ENCODE measurements around the gene CUL4A. TPM values are rescaled to one million over a fixed set of nuclear protein-coding genes. Genes with fewer than 3 reads are reported as not detected.
A peak's percentile ranks its signal among the peaks of the same experiment; 100 is the strongest.

The CUL4A gene
- total and polyA plus RNA-seq, 7 donors: 75.4 to 180 (median 135) TPM

- intact Hi-C loops (cut with DNase I): no loop called here
- no peak overlapping the region for H3K27ac ChIP-seq
- H3K9me3 ChIP-seq: no peaks in the 10 kb centered on the region
- WGBS, 3 donors: 88 to 89% (median 88%) methylated on average over 7 of the region's 7 CpGs
- H3K36me3 ChIP-seq (ENCODE audit: insufficient read depth in 1 of 2, low read depth in 1 of 2): peaks cover 3 to 100% of the 10 kb centered on the region in 2 donors
- peaks cover 7% of the 10 kb centered on the region for H3K4me1 ChIP-seq
- no peaks in the 10 kb centered on the region for H3K27me3 ChIP-seq (ENCODE audit: insufficient read depth in 3 of 3, low read length in 2 of 3)
- TF ChIP-seq CTCF (IDR thresholded peaks at IDR 0.05): no peak
- no peak overlapping the region for H3K4me3 ChIP-seq
- ATAC-seq (no peak), DNase-seq (no peak)
Observed at GRCh38 chr13:113225515-113225914, 16.1 kb downstream of the CUL4A start.

GRCh38 chr13:113226873-113227450 is 17.5 kb downstream of the CUL4A start:
- no peak overlapping the region for H3K4me3 ChIP-seq
- WGBS, 3 donors: 91 to 94% (median 93%) methylated on average over 7 of the region's 7 CpGs
- H3K9me3 ChIP-seq: no peaks in the 10 kb centered on the region
- H3K4me1 ChIP-seq: no peaks in the 10 kb centered on the region
- H3K27ac ChIP-seq: no peak overlapping the region
- ATAC-seq (peak in 1 of 4 donors; percentile 15), DNase-seq (no peak)
- TF ChIP-seq CTCF (IDR thresholded peaks at IDR 0.05): no peak
- H3K27me3 ChIP-seq (ENCODE audit: insufficient read depth in 3 of 3, low read length in 2 of 3): no peaks in the 10 kb centered on the region
- intact Hi-C loops (cut with DNase I): no loop called here
- peaks cover 3 to 99% of the 10 kb centered on the region in 2 donors for H3K36me3 ChIP-seq (ENCODE audit: insufficient read depth in 1 of 2, low read depth in 1 of 2)

- Histone ChIP-seq H3K27me3 (ENCODE audit: insufficient read depth in 3 of 3, low read length in 2 of 3) (no peaks in the 10 kb centered on the region), H3K4me3 (no peak overlapping the region), H3K27ac (no peak overlapping the region), H3K4me1 (no peaks in the 10 kb centered on the region), H3K36me3 (ENCODE audit: insufficient read depth in 1 of 2, low read depth in 1 of 2) (peaks cover 8 to 95% of the 10 kb centered on the region in 2 donors), H3K9me3 (no peaks in the 10 kb centered on the region)
- TF ChIP-seq CTCF (IDR thresholded peaks at IDR 0.05): no peak
- no peak for ATAC-seq
- no peak for DNase-seq
- intact Hi-C loops (cut with DNase I): no loop called here
- WGBS, 3 donors: 90 to 95% (median 93%) methylated on average over 5 of the region's 5 CpGs
Observed at GRCh38 chr13:113229161-113229560, 19.7 kb downstream of the CUL4A start.

- TF ChIP-seq CTCF (IDR thresholded peaks at IDR 0.05): no peak
- Histone ChIP-seq H3K4me1 (no peaks in the 10 kb centered on the region), H3K36me3 (ENCODE audit: insufficient read depth in 1 of 2, low read depth in 1 of 2) (peaks cover 8 to 95% of the 10 kb centered on the region in 2 donors), H3K9me3 (no peaks in the 10 kb centered on the region), H3K27me3 (ENCODE audit: insufficient read depth in 3 of 3, low read length in 2 of 3) (no peaks in the 10 kb centered on the region), H3K4me3 (no peak overlapping the region), H3K27ac (no peak overlapping the region)
- intact Hi-C loops (cut with DNase I): no loop called here
- DNase-seq (no peak), ATAC-seq (no peak)
- 92 to 94% (median 94%) methylated on average over 20 of the region's 20 CpGs for WGBS, 3 donors
Observed at GRCh38 chr13:113229791-113230190, 20.4 kb downstream of the CUL4A start.
